HG02798 (cell line): Measurements from ENCODE around the gene SENP1.

ENCODE experiments used
- ATAC-seq: cut with Tn5 transposase; IDR thresholded peaks from one replicate; pipeline ENCODE4 v1.9.1; 2021; ENCODE audit warnings: mild to moderate bottlenecking; ENCODE audit not compliant: unreplicated experiment, poor library complexity

Gene SENP1

DNA sequence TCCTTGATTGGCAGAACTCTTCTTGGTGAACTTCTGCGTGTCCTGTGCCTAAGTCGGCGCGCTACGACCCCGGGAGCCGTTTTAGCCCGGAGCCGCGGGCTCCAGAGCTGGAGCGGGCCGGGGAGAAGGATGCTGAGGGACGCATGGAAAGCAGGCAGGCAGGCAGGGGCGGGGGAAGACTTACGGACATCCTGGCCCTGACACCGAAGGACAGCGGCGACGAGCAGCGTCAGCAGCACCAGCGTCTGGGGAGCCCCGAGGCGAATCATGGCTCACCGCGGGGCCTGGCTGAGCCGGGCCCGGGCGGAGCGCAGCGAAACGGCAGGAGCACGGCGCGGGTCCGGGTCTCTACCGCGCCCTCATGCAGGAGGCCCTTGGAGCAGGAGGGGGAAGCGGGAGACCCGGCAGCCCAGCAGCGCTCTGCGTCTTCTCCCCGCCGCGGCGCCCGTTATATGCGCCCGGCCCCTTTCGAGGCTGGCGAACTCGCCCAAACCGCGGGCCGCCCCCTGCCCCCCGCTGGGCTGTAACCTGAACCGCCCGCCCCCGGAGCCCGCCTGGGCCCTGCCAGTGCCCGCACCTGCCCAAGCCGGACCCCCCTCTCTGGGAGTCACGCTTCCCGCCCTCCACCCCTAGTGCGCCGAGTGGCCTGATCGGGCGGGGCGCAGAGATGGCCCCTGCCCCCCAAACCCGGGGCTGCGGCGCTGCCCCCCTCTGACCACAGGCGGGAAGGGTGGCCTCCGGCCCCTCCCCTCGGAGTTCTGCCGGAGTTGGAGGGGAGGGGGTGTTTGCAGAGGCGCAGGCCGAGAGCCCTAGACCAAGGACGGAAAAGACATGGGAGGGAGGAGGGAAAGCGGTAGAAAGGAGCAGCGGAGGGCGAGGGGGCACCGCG lies 101.6 kb downstream of the SENP1 start, which contains the start of gene COL2A1:
COL2A1 (minus strand) TSS at position 424 of the 889 bp plus-strand sequence; CDS start at position 269, 155 bp downstream.
- ATAC-seq: no peak

- ATAC-seq: no peak
Observed at GRCh38 chr12:48003226-48004052, 102.4 kb downstream of the SENP1 start.

DNA sequence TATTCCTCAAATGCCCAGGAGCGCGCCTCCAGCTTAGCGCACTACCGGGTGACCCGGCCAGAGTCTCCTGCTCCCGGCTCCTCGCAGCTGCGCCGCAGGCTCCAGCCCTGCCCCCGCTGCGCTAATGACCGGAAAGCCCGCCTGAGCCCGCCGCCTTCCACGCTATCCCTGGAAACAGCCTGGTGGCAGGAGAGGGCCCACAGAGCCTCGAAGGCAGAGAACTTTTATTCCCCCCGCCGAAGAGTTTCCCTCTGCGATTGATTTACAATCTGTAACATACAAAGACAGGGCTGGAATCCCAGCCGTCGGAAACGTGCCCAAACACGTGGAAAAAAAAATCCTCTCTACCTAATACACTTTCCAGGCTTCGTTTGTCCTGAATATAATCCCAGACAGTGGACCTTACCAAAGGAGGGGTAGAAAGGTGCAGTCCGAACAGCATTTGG lies 103.1 kb downstream of the SENP1 start:
- ATAC-seq: no peak

DNA sequence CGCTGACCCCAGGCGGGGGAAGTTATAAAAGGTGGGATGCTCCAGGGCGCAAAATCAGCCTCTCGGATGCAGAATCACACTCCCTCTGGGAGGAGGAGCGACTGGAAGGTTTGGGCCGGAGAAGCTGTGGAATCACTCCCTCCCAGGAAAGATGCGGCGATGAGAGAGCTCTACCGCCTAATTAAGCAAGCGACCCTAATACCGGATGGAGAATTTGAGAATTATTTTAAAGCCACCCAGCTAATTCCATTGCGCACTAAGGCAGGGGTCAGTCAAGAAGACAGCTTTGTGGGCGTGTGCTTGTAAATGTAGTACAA lies 103.5 kb downstream of the SENP1 start:
- no peak for ATAC-seq

DNA sequence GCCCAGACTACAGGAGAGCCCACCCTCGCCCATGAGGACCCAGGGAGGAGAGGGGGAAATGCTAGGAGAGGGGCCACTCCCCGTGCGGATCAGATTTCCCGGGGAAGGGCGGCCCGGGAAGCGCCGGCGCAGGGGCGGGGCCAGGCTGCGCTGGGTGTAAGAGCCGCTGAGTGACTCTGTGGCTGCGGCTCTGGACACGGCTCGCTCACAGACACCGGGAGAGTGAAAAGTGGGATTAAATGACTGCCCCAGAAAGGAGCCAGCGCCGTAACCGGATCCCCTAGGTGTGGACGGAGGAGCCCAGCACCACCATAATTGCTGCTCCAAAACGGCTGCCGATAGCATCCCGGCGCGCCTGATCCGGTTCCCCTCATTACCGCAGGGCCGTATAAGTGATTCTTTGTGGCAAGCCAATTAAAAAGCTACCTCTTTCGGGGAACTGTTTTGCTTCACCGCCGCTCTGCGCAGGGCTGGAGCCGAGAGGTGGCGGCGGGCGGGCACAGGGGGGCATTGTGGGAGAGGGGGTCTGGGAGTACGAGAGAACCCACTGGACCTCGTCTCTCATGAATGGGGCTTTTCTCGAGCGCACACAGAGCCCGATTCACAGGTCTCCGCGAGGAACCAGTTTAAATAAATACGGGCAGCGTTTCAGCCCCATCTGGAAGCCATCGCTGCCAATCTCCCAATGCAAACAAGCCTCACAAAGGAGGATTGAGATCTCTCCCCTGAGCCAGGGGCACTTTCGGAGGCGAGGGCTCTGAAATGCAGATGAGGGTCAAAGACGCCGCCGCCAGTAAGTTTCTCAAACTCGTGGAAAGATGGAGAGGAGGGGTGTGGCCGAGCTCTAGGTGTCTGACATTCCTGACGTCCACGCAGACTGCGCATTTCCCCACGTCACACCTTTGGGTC lies 104.1 kb downstream of the SENP1 start:
- no peak for ATAC-seq

DNA sequence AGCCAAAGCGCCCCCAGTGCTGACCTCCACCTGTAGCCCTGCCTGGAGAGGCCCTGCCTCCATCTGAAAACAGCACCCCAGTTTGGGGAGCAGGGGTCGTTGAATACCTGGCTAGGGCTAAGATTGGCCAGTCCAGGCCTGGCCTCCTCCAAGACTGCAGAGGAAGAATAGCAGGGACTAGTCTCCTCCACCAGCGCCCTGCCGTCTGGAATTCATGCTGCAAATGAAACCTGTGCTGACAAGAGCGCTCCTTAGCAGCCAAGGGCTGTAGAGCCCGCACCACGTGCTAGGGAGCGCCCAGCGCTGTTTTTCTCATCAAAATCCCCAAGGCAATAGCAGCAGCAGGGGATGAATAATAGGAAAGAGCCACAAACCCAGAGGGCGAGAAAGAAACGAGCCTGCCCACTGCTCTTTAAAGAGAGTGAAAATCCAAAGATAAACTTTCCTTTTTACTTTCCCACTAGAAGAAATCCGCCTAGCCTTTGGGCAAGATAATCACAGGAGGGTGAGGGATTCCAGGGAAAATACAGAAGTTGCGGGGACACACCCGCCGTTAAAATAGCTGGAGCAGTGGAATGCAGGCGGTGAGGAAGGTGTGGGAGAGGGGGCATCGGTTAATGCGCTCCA lies 104.9 kb downstream of the SENP1 start:
- ATAC-seq: no peak

DNA sequence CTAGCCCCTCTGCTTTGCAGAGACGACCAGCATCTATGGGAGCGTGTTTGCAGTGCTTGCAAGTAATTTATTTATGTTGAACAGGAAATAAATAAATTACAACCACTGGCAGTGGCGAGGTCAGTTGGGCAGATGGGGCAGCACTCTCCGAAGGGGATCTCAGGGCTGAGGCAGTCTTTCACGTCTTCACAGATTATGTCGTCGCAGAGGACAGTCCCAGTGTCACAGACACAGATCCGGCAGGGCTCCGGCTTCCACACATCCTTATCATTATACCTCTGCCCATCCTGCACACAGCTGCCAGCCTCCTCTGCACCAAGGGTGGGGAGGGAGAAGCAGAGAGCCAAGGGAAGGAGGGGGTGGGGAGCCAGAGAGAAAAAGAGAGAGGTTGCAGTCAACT lies 106.1 kb downstream of the SENP1 start:
- ATAC-seq: no peak

DNA sequence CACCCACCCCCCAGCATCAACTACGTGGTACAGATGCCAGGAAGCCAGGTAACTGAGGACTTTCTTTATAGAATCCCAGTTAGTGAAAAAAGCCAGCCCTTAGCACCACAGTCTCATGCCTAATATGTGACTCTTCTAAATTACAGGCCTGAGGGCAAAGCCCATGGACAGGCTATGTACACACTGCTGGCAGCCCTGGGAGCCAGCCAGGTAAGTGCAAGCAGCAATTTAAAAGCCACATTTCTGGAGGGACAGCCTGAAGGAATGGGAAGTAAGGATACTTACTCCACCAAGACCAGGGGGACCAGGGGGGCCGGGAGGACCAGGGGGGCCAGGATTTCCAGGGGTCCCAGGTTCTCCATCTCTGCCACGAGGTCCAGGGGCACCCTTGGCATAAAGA lies 108.6 kb downstream of the SENP1 start:
- ATAC-seq: no peak

DNA sequence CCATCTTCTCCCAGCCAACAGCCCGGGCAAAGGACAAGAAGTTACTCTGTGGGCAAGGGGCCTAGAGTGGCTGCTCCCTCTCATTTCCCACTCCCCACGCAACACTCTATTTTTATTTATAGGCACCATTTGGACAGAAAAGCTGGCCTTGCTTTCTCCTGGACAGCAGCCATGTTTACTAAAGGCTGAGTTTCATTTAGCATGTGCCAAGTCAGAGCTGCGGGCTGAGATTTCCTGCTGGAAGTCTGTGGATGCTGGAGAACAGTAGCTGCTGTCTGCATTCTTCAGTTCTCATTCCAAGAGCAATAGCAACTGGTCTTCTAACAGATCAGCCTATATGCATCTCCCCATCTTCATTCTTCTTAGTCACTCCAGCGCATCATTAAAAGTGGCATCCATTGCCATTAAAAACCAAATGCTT lies 109.9 kb downstream of the SENP1 start:
- ATAC-seq: no peak

- no peak for ATAC-seq
Observed at GRCh38 chr12:47993491-47993890, 112.4 kb downstream of the SENP1 start.
